Left cardiac atrium (tissue), 4 donors: Measurements from ENCODE around the gene DNAH17. TPM values are rescaled to one million over a fixed set of nuclear protein-coding genes. Genes with fewer than 3 reads are reported as not detected.

Source experiments
- ATAC-seq, 2 donors: fragments of 200-7000 bp; cut with Tn5 transposase; one replicate each; pipeline ENCODE4 v1.9.1; 2020; ENCODE audit warnings: mild to moderate bottlenecking in 2 of 2, moderate library complexity in 2 of 2
- DNase-seq: peaks from one replicate; pipeline ENCODE4 v3.0.0-alpha.2; 2020
- intact Hi-C, 2 donors: fragments of 100-400 bp; cut with DNase I; formaldehyde crosslinking; loops; one replicate each; pipeline versions ENCODE4 v1.14.1 to v1.15.1; 2022 to 2023
- long read RNA-seq: library from polyadenylated mRNA; unstranded; transcript quantifications from one replicate; pipeline ENCODE4 v2.0.0, GENCODE V29; 2021
- total RNA-seq, 2 donors: library from RNA; stranded (reverse); fragmentation: NEBNext Ultra II Directional; extraction: Animal tissue kit (Norgen Biotek cat#: 25700); gene quantifications; one replicate each; pipeline ENCODE4 v1.2.1, GENCODE V29; 2021
- donor health status: DM: no; HTN: yes; CAD: no.
- donor health status: DM: no; HTN: yes; CAD: no; lungs with severe emphysema.
- donor health status: DM: yes; HTN: yes; CAD: no.
- donor health status: Dilated cardiomyopathy.

Gene DNAH17
- total RNA-seq, result under 1 TPM; 0.21 to 0.32 TPM
- long read RNA-seq, partial matches to known transcripts, result 0 of 2 reads
- long read RNA-seq, other reads (novel, unspliced or antisense), result 2 of 2 reads

GRCh38 chr17:78577296-78577695, at the start of gene DNAH17:
DNAH17 (minus strand) TSS chr17:78577396; CDS start chr17:78575057, 2,339 bp downstream.
- ATAC-seq (no peak), DNase-seq (no peak)
- intact Hi-C loops, result no loop called here

- DNase-seq (no peak), ATAC-seq (no peak)
- intact Hi-C loops, result no loop called here
These were observed 47.3 kb upstream of the DNAH17 start for GRCh38 chr17:78624324-78625151.

DNA sequence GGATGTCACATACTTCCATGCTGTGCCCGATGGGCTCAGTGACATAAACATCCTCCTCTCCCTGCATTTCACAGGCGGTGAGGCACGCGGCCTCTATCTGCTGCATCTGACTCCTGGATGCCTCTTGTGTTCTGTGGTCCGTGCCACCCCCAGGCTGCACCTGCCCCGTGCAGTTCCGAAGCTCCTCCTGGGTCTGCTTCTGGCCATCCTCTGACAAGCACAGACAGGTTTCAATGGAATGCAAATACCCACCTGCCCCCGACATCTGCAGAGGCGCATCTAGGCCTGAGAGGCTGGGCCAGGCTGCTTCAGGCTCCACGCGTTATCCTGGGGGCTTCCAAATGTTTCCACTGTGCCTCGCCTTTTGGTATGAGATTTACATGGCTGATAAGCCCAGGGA, 46.3 kb upstream of the DNAH17 start:
- ATAC-seq, result no peak
- no peak for DNase-seq
- intact Hi-C loops, result no loop called here

- intact Hi-C loops, result no loop called here
- no peak for DNase-seq
- no peak for ATAC-seq
These were observed 45.5 kb upstream of the DNAH17 start for GRCh38 chr17:78622491-78623265.

DNA sequence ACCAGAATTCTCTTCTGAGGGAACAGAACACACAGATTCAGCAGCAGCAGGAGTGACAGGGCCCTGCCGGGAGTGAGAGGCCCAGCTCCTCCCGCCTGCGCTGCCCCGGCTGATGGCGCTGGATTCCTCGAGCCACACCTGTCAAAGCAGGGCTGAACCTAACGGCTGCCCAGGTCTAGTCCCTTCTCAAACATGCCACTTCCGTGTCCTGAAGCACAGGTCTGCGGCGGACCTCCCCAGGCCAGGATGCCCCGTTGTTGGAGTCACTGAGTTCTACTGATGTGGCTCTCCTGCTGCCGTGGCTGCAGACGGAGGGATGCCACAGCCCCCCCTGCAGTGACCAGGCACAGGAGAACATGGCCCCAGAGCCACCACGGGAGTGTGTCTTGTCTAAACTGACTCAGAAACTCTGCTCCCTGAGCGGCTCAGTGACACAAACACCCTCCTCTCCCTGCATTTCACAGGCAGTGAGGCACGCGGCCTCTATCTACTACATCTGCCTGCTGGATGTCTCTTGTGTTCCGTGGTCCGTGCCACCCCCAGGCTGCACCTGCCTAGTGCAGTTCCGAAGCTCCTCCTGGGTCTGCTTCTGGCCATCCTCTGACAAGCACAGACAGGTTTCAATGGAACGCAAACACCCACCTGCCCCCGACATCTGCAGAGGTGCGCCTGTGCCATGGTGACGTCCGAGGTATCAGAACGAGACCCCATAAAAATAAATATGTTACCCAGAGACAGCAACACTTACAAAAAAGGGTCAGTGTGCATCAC, 44.7 kb upstream of the DNAH17 start:
- intact Hi-C loops, result no loop called here
- ATAC-seq (no peak), DNase-seq (no peak)

GRCh38 chr17:78620099-78620498, 42.9 kb upstream of the DNAH17 start:
- ATAC-seq (no peak), DNase-seq (no peak)
- intact Hi-C loops, result no loop called here

GRCh38 chr17:78619334-78619733, 42.1 kb upstream of the DNAH17 start:
- intact Hi-C loops, result no loop called here
- ATAC-seq (no peak), DNase-seq (no peak)

DNA sequence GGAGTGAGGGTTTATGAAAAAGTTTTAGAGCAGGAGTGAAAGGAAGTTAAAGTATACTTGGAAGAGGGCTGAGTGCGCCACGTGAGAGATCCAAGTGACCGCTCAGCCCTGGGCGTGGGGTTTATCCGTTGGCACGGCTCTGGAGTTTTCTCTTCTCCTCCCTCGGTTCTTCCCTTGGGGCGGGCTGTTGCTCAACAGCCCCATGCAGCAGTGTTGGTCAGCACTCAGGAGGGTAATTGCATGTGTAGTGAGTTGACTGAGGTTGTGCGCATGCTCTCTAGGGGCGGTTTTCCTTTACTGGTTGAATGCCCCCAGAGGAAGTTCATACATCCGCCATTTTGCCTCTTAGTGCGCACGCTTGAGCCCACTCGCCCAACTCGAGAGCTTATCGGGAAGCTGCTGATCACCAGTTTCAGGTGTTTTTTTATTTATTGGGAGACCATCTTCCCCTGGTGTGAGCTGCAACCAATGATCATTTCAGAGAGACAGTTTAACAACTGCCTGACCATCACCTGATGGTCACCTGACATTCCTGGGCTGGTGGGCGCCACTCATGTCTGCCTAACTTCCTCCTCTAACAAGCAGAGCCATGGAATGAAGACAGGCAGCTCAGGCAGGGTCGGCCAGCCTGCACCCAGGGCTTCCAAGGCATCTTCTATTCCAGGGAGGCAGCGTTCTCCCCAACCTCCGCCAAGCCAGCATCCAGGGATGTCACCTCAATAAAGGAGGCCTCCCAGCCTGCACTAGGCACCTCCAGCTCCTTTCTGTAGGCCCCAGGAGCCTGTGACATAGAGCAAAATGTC, 41.3 kb upstream of the DNAH17 start:
- ATAC-seq (peak; percentile 34 to 81), DNase-seq (no peak)
- intact Hi-C loops, result no loop called here

DNA sequence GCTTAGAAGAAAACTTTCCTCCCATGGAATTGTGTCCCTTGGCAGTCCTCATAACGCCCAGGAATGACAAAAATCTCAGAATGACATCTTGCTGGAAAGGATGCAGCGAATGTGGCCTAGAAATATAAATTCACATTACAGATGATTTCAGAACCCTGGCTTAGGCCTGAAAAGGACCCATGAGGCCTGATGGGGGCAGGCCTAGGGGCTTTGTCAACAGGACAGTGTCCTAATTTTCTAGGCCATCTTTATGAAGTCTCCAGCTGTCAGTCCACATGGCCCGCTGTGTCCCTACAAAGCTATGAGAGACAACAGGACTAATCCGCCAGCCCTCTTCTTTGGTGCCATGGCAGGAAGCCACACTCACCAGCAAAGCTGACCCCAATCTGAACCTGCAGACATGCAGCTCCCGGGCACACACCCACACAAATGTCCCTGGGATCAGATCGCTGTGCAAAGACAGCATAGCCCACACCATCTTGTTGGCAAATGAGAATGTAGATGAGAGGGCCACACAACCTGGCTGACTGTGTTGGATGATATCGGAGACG, 40.4 kb upstream of the DNAH17 start:
- intact Hi-C loops, result no loop called here
- ATAC-seq, result peak; percentile 20 to 57
- DNase-seq, result no peak

GRCh38 chr17:78616946-78617345, 39.8 kb upstream of the DNAH17 start:
- intact Hi-C loops, result no loop called here
- ATAC-seq (no peak), DNase-seq (no peak)

- ATAC-seq (no peak), DNase-seq (no peak)
- intact Hi-C loops, result no loop called here
These were observed 38.4 kb upstream of the DNAH17 start for GRCh38 chr17:78615631-78616030.

- ATAC-seq, result no peak
- intact Hi-C loops, result no loop called here
- DNase-seq, result no peak
These were observed 36.2 kb upstream of the DNAH17 start for GRCh38 chr17:78613416-78613815.

- DNase-seq, result no peak
- intact Hi-C loops, result no loop called here
- ATAC-seq, result peak in 1 of 2 donors; percentile 71
These were observed 34.4 kb upstream of the DNAH17 start for GRCh38 chr17:78611607-78612006.

DNA sequence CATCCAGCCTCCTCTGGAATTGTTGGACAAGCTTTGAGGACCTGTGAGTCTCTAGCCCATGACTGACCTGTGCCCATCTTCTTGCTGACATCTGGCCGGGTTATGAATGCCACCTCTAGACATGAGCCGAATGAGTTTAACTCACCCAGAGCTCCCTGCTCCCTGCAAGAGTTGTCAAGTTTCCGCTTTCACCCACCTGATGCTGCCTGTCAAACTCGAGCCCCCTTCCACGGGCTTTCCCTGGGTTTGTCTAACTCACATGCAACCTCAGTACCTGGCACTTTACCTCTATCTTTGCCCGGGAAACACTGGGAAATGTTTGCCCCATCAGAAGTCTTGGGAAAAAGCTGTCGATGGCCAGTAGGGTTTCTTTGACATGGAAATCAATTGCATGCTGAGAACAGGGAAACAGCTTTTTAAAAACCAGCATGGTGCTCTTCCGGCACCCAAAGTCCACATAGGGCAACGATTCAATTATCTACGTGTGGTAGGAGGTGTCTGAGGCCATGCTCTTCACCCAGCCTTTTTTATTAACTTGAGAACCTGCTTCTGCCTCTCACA, 33.8 kb upstream of the DNAH17 start:
- DNase-seq (no peak), ATAC-seq (no peak)
- intact Hi-C loops, result no loop called here

DNA sequence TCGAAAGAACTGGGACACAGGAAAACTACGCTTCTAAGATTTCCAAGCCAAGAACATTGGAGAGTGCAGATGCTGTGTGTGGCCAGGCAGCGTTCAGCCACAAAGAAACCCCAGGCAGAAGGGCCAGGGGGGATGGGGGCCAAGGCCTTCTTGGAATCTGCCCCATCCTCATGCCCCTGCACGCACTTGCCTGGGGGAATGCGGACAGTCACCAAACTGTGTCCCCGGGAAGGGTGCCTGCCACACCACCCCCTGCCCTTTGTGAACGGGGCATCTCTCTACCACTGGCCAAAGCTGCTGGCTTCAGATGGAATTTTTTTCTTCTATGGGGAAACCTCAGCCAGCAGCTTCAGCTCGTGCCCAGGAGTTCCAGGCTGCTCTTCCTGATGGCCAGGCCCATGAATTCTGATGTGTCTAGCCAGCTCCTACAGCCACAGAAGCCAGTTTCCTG, 32.0 kb upstream of the DNAH17 start:
- peak; percentile 38 to 70 for ATAC-seq
- intact Hi-C loops, result no loop called here
- DNase-seq, result no peak

DNA sequence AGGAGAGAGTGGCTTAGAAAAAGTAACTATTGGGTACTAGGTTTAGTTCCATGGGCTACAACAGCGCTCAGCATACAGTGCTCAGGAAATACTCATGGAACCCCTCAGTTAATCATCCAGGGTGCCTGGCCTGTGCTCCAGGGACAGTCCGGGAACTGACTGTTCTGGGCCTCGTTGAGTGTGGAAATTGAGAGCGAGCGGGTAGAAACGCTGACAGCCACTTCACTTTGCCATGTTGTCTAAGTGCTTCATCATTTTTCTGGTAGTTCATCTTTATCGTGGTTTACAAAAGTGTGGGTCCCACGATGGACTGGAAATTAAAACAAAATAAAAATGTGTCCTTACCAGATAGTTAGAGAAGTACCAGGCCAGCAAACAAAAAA, 31.6 kb upstream of the DNAH17 start:
- intact Hi-C loops, result no loop called here
- ATAC-seq, result no peak
- no peak for DNase-seq

GRCh38 chr17:78608122-78608803, 31.1 kb upstream of the DNAH17 start:
- intact Hi-C loops, result no loop called here
- ATAC-seq, result no peak
- no peak for DNase-seq

DNA sequence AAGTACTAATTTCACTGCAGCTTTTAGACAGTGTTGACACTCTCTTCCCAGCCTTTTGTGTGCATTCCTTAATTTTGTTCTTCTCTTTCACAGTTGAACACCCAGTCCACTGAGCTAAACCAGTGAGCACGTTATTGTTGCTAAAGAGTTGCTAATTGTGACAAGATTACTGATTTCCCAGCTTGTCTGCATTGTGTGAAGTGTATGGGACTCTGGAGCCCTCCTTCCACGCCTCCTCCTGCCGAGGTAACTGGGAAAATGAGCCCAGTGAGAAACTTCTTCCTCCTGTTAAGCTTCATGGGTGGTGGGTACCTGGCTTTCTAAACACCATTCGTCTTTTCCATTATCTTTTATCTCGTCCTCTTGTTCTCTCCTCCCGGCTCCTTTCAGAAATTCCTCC, 29.8 kb upstream of the DNAH17 start:
- DNase-seq (no peak), ATAC-seq (no peak)
- intact Hi-C loops, result no loop called here
